Prostate gland (tissue), 2 donors: Measurements from ENCODE around the gene RYR3.

Experiments
- CTCF ChIP-seq, 4 experiments: fragments of 200-600 bp in 2 of 4; fragments of 450-650 bp in 2 of 4; sonication (generic) in 2 of 4; IDR thresholded peaks; 1 replicate in 3 of 4; 2 replicates in 1 of 4; pipeline ENCODE4 v1.5.1; 2016 to 2019; ENCODE audit warnings: antibody characterized with exemption in 4 of 4, mild to moderate bottlenecking in 2 of 4, moderate library complexity in 2 of 4
- POLR2A ChIP-seq: fragments of 450-650 bp; IDR thresholded peaks from one replicate; pipeline ENCODE4 v1.6.1; 2016; ENCODE audit warnings: antibody characterized with exemption, mild to moderate bottlenecking
- POLR2AphosphoS5 ChIP-seq: sonication (generic); formaldehyde crosslinking; IDR thresholded peaks from one replicate; pipeline ENCODE4 v1.6.1; 2017; ENCODE audit warnings: antibody characterized with exemption

- TF ChIP-seq POLR2AphosphoS5 = no peak
- no peak for TF ChIP-seq CTCF (IDR thresholded peaks at IDR 0.05)
- TF ChIP-seq POLR2A = no peak
Measured at GRCh38 chr15:33298631-33299030, 12.1 kb upstream of the RYR3 start.
